CD4-positive, CD25-positive, alpha-beta regulatory T cell (primary cell): ENCODE data around the gene GALNT15. TPM values are rescaled to one million over a fixed set of nuclear protein-coding genes. Genes with fewer than 3 reads are reported as not detected.

Experiments used
- ATAC-seq, 2 donors: fragments of 150-1000 bp; cut with Tn5 transposase; one replicate each; pipeline ENCODE4 v1.10.0; 2021; ENCODE audit warnings: low read depth in 2 of 2, moderate number of reproducible peaks in 2 of 2, moderate library complexity in 1 of 2
- DNase-seq, 3 donors: peaks; one replicate each; pipeline versions ENCODE4 v3.0.0 to v3.0.0-alpha.2; 2012 to 2022; ENCODE audit warnings: mixed read lengths in 1 of 3
- H3K27ac ChIP-seq: one replicate; pipeline ENCODE4 v1.7.0; 2013; ENCODE audit warnings: mild to moderate bottlenecking, low read length; ENCODE audit not compliant: insufficient read depth, poor library complexity, severe bottlenecking
- H3K27me3 ChIP-seq: one replicate; pipeline ENCODE4 v1.7.0; 2013; ENCODE audit warnings: low read length; ENCODE audit not compliant: control insufficient read depth, insufficient read depth
- H3K36me3 ChIP-seq: one replicate; pipeline ENCODE4 v1.7.0; 2013; ENCODE audit warnings: mild to moderate bottlenecking, low read length, moderate library complexity; ENCODE audit not compliant: control insufficient read depth, insufficient read depth
- H3K4me1 ChIP-seq: 2 replicates; pipeline ENCODE4 v1.7.0; 2013; ENCODE audit warnings: mild to moderate bottlenecking, low read length; ENCODE audit not compliant: insufficient read depth, control insufficient read depth, poor library complexity, severe bottlenecking
- H3K4me3 ChIP-seq: one replicate; pipeline ENCODE4 v1.7.0; 2013; ENCODE audit warnings: low read depth, mild to moderate bottlenecking, low read length, moderate library complexity
- H3K9me3 ChIP-seq, 2 experiments: 1 replicate in 1 of 2; 2 replicates in 1 of 2; pipeline ENCODE4 v1.7.0; 2013; ENCODE audit warnings: low read length in 2 of 2, mild to moderate bottlenecking in 1 of 2, moderate library complexity in 1 of 2; ENCODE audit not compliant: control insufficient read depth in 2 of 2
- H3K27ac Mint-ChIP-seq, 3 donors: one replicate each; pipeline ENCODE4 v1.8.0; 2020 to 2022; ENCODE audit warnings: mild to moderate bottlenecking in 3 of 3, mixed read lengths in 3 of 3, moderate library complexity in 2 of 3
- H3K27me3 Mint-ChIP-seq: one replicate; pipeline ENCODE4 v1.8.0; 2022; ENCODE audit warnings: mild to moderate bottlenecking, mixed read lengths
- H3K36me3 Mint-ChIP-seq: one replicate; pipeline ENCODE4 v1.8.0; 2020; ENCODE audit warnings: mixed read lengths
- H3K4me1 Mint-ChIP-seq, 4 donors: one replicate each; pipeline ENCODE4 v1.8.0; 2020 to 2022; ENCODE audit warnings: mixed read lengths in 4 of 4, mild to moderate bottlenecking in 1 of 4
- H3K4me3 Mint-ChIP-seq, 4 donors: one replicate each; pipeline ENCODE4 v1.8.0; 2020 to 2022; ENCODE audit warnings: mild to moderate bottlenecking in 4 of 4, mixed read lengths in 4 of 4, moderate library complexity in 3 of 4
- H3K9me3 Mint-ChIP-seq, 7 donors: one replicate each; pipeline ENCODE4 v1.8.0; 2020 to 2022; ENCODE audit warnings: mixed read lengths in 7 of 7, mild to moderate bottlenecking in 3 of 7, moderate library complexity in 2 of 7
- polyA plus RNA-seq, 4 donors: library from polyadenylated mRNA; unstranded; fragments of 300-500 nt; fragmentation: Illumina TruSeq; gene quantifications; one replicate each; pipeline ENCODE4 v1.2.3, GENCODE V29; 2021
- total RNA-seq: library from RNA; stranded (reverse); gene quantifications from one replicate; pipeline ENCODE4 v1.2.3, GENCODE V29; 2022

Gene GALNT15
- total and polyA plus RNA-seq, 5 donors from 2014 or later, result not detected

DNA sequence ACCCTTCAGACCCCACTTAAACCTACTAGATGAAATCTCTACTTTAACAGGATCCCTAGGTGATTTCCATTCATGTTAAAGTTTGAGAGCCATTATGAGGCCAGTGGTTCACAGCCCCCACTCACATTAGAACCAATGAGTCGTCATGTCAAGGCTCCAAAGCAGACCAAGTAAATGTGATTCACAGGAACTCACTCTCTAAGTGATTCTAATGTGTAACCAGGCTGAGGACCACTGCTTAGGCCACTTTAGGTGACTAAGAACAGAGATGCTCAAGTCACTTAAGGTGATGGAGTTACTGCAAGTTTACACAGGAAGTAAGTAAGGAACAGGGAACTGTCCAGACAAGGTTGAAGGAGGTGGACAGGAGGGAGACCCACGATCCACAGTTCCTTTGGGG is 7.7 kb downstream of the GALNT15 start:
- Histone ChIP-seq H3K4me3 (no peak overlapping the region), H3K36me3 (no peaks in the 10 kb centered on the region), H3K4me1 (no peaks in the 10 kb centered on the region), H3K27ac (no peak overlapping the region), H3K27me3 (peaks cover 13% of the 10 kb centered on the region), H3K9me3 (no peaks in the 10 kb centered on the region)
- Mint-ChIP-seq H3K36me3 (no peaks in the 10 kb centered on the region), H3K27ac (no peak overlapping the region), H3K9me3 (peaks cover 0 to 1% (median 0%) of the 10 kb centered on the region in 7 donors), H3K27me3 (peaks cover 12% of the 10 kb centered on the region), H3K4me3 (no peak overlapping the region), H3K4me1 (peaks cover 0 to 6% (median 3%) of the 10 kb centered on the region in 4 donors)
- DNase-seq (no peak), ATAC-seq (no peak)

DNA sequence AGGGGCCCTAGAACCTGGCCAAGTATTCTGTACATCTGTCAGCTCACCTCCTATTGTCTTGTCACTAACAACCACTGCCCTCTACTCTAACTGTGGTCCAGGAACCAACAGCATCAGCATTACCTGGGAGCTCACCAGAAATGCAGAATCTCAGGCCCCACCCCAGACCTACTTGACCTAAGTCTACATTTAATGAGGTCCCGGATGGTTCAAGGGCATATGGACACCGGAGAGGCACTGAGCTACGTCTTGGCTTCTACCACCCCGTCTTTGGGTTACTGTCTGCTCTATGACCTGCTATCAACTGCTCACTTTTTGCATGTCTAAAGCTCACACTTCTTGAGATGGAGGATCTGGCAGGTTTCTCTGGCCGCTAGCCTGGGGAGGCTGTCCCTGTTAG is 8.1 kb downstream of the GALNT15 start:
- H3K36me3 Mint-ChIP-seq, result no peaks in the 10 kb centered on the region
- Histone ChIP-seq H3K9me3 (no peaks in the 10 kb centered on the region), H3K36me3 (no peaks in the 10 kb centered on the region), H3K4me3 (no peak overlapping the region), H3K27me3 (peaks cover 9% of the 10 kb centered on the region), H3K27ac (no peak overlapping the region), H3K4me1 (no peaks in the 10 kb centered on the region)
- peaks cover 0 to 2% (median 0%) of the 10 kb centered on the region in 7 donors for H3K9me3 Mint-ChIP-seq
- H3K4me1 Mint-ChIP-seq, result peaks cover 0 to 5% (median 3%) of the 10 kb centered on the region in 4 donors
- H3K27me3 Mint-ChIP-seq, result peaks cover 10% of the 10 kb centered on the region
- no peak overlapping the region for H3K27ac Mint-ChIP-seq
- ATAC-seq, result no peak
- H3K4me3 Mint-ChIP-seq, result no peak overlapping the region
- no peak for DNase-seq

DNA sequence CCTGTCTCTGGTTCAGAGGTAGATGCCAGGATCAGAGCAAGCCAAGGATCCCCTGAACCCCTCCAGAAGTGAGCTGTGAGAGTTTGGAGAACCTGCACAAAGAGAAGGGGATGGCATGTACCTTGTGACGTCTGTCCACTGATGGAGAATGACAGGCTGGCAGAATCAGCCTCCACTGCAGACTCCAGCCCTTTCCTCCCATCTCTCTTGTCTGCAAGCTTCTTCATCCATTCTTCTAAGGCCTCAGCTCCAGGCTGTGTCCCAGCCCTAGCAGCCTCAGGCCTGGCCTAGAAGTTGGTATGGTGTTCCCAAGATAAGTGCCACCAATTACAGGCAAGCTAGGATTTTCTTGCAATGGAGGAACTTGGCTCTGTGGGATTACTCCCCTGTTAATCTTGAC is 8.6 kb downstream of the GALNT15 start:
- Histone ChIP-seq H3K27me3 (peaks cover 6% of the 10 kb centered on the region), H3K9me3 (no peaks in the 10 kb centered on the region), H3K4me1 (no peaks in the 10 kb centered on the region), H3K36me3 (no peaks in the 10 kb centered on the region), H3K4me3 (no peak overlapping the region), H3K27ac (no peak overlapping the region)
- Mint-ChIP-seq H3K4me1 (peaks cover 0 to 5% (median under 1%) of the 10 kb centered on the region in 4 donors), H3K4me3 (no peak overlapping the region), H3K36me3 (no peaks in the 10 kb centered on the region), H3K27ac (no peak overlapping the region), H3K9me3 (peaks cover 0 to 4% (median 1%) of the 10 kb centered on the region in 7 donors), H3K27me3 (peaks cover 10% of the 10 kb centered on the region)
- no peak for ATAC-seq
- no peak for DNase-seq

DNA sequence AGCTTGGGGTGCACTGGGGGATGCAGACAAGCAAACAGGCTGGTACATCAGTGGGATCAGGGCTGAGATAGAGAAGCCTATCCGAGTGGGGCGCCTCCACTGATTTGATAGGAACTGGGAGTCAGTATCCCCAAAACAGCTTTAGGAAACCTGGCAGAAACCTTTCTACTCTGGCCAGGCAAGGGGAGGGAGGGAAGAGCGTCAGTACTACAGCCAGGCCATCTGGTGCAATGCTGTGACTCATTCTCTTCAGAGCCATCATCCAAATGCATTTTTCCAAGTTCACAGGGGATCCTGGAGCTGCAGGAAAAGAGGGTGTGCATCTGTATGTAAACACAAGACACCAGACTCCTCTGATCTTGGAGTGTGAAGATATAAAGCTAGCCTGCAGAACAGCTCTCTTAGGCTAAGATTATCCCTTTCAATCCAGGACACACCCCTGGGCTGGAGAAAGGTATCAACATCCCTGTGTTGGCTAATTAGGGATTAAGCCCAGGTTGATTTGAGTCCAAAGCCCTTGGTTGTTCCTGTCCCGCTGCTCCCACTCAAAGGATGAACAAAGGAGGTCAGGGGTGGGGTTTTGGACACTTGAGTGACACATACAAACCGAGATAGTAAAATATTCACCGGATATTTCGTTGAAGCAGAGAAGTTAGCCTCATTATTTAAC is 9.3 kb downstream of the GALNT15 start:
- DNase-seq (no peak), ATAC-seq (no peak)
- Mint-ChIP-seq H3K27me3 (peaks cover 9% of the 10 kb centered on the region), H3K4me1 (peaks cover 0 to 2% (median 0%) of the 10 kb centered on the region in 4 donors), H3K27ac (no peak overlapping the region), H3K36me3 (no peaks in the 10 kb centered on the region), H3K4me3 (no peak overlapping the region), H3K9me3 (peaks cover 0 to 4% (median 1%) of the 10 kb centered on the region in 7 donors)
- Histone ChIP-seq H3K9me3 (no peaks in the 10 kb centered on the region), H3K36me3 (no peaks in the 10 kb centered on the region), H3K4me1 (no peaks in the 10 kb centered on the region), H3K4me3 (no peak overlapping the region), H3K27ac (no peak overlapping the region), H3K27me3 (peaks cover 6% of the 10 kb centered on the region)

DNA sequence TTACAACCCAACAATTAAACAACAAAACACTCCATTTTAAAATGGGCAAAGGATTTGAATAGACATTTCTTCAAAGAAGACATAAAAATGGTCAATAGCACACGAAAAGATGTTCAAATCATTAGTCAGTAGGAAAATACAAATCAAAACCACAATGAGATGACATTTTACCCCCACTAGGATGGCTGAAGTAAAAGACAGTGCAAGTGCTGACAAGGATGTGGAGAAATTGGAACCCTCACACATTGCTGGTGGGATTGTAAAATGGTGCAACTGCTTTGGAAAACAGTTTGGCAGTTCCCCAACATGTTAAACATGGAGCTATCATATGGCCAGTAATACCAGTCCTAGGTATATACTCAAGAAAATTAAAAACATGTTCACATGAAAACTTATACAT is 11.6 kb downstream of the GALNT15 start:
- no peak for ATAC-seq
- Histone ChIP-seq H3K36me3 (no peaks in the 10 kb centered on the region), H3K4me3 (no peak overlapping the region), H3K4me1 (no peaks in the 10 kb centered on the region), H3K27ac (no peak overlapping the region), H3K9me3 (no peaks in the 10 kb centered on the region), H3K27me3 (peaks cover 6% of the 10 kb centered on the region)
- H3K4me1 Mint-ChIP-seq, result no peaks in the 10 kb centered on the region
- no peak for DNase-seq
- H3K27me3 Mint-ChIP-seq, result peaks cover 6% of the 10 kb centered on the region
- H3K27ac Mint-ChIP-seq, result no peak overlapping the region
- H3K36me3 Mint-ChIP-seq, result no peaks in the 10 kb centered on the region
- H3K4me3 Mint-ChIP-seq, result no peak overlapping the region
- H3K9me3 Mint-ChIP-seq, result peaks cover 0 to 4% (median 1%) of the 10 kb centered on the region in 7 donors

DNA sequence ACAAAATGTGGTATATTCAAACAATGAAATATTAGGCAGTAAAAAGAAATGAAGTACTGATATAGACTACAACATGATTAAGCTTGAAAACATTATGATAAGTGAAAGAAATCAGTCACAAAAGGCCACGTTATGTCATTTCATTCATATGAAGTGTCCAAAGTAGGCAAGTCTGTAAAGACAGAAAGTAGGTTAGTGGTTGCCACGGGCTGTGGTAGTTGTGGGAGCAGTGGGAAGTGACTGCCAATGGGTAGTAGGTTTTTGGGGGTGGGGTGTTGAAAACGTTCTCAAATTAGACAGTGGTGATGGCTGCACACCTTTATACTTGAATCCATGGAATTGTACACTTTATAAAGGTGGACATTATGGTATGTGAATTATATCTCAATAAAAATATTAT is 12.1 kb downstream of the GALNT15 start:
- Histone ChIP-seq H3K9me3 (no peaks in the 10 kb centered on the region), H3K4me3 (no peak overlapping the region), H3K27me3 (peaks cover 6% of the 10 kb centered on the region), H3K27ac (no peak overlapping the region), H3K36me3 (no peaks in the 10 kb centered on the region), H3K4me1 (no peaks in the 10 kb centered on the region)
- Mint-ChIP-seq H3K27ac (no peak overlapping the region), H3K36me3 (no peaks in the 10 kb centered on the region), H3K4me1 (no peaks in the 10 kb centered on the region), H3K9me3 (peaks cover 0 to 4% (median 1%) of the 10 kb centered on the region in 7 donors), H3K27me3 (peaks cover 6% of the 10 kb centered on the region), H3K4me3 (no peak overlapping the region)
- no peak for ATAC-seq
- DNase-seq, result no peak

DNA sequence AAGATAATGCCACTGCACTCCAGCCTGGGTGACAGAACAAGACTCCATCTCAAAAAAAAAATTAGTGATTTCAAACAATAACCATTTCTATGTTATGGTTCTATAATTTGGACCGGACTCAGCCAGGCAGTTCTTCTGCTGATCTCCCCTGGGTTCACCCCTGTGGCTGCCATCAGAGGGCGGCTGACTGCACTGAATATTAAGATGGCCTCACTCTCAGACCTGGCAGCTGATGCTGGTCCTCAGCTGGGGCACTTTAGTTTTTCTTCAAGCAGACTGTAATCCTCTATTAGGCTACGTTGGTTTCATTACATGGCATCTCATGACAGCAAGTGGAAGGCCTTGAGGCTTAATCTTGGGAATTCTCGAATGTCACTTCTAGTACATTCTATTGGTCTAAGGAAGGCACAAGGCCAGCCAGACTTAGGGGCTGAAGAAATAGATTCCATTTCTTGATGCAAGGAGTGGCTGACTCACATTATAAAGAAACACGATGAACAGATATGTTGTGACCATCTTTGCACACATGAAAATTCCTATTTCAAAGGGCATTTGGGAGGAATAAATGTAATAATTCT is 12.8 kb downstream of the GALNT15 start:
- Histone ChIP-seq H3K27me3 (peaks cover 6% of the 10 kb centered on the region), H3K36me3 (no peaks in the 10 kb centered on the region), H3K4me3 (no peak overlapping the region), H3K27ac (no peak overlapping the region), H3K9me3 (no peaks in the 10 kb centered on the region), H3K4me1 (no peaks in the 10 kb centered on the region)
- DNase-seq (no peak), ATAC-seq (no peak)
- Mint-ChIP-seq H3K27me3 (peaks cover 10% of the 10 kb centered on the region), H3K4me1 (no peaks in the 10 kb centered on the region), H3K4me3 (no peak overlapping the region), H3K36me3 (no peaks in the 10 kb centered on the region), H3K9me3 (peaks cover 0 to 4% (median 1%) of the 10 kb centered on the region in 7 donors), H3K27ac (no peak overlapping the region)

DNA sequence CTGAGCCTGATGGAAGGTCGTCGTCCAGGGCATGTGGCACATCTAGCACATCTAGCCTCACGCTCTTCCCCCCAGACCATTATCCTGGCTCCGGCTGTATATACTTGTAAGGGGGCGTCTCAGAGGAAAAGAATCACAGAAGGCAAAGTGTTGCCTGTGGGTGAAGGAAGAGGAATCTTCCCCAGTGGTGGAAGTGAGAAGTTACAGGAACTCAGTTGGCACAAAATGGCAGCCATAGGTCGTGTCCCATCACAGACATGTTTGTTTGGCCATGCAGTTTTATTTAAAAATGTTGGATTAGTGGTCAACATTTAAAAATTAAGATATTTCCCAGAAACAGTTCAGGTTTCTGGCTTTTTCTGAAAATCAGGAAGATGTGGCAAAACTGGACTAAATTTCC is 13.6 kb downstream of the GALNT15 start:
- Mint-ChIP-seq H3K36me3 (no peaks in the 10 kb centered on the region), H3K27me3 (peaks cover 14% of the 10 kb centered on the region), H3K4me3 (no peak overlapping the region), H3K27ac (no peak overlapping the region), H3K9me3 (peaks cover 0 to 4% (median 1%) of the 10 kb centered on the region in 7 donors), H3K4me1 (no peaks in the 10 kb centered on the region)
- peaks cover 8% of the 10 kb centered on the region for H3K27me3 ChIP-seq
- no peaks in the 10 kb centered on the region for H3K4me1 ChIP-seq
- no peaks in the 10 kb centered on the region for H3K9me3 ChIP-seq
- DNase-seq (no peak), ATAC-seq (no peak)
- no peaks in the 10 kb centered on the region for H3K36me3 ChIP-seq
- no peak overlapping the region for H3K27ac ChIP-seq
- H3K4me3 ChIP-seq, result no peak overlapping the region
